Activated CD4-positive, alpha-beta T cell treated with anti-CD3 and anti-CD28 coated beads for 1 hour (primary cell): ENCODE measurements around the gene CHST11.

Experiments used
- DNase-seq: peaks from one replicate; pipeline ENCODE4 v3.0.0-alpha.2; 2020

The CHST11 gene

GRCh38 chr12:104484079-104484478 lies 27.3 kb downstream of the CHST11 start:
- DNase-seq = no peak

- peak; percentile 33 for DNase-seq
Observed at GRCh38 chr12:104485651-104486362, 29.1 kb downstream of the CHST11 start.

GRCh38 chr12:104486363-104486750 lies 29.6 kb downstream of the CHST11 start:
- DNase-seq = no peak

GRCh38 chr12:104486943-104487819 lies 30.4 kb downstream of the CHST11 start:
- DNase-seq = no peak

- no peak for DNase-seq
Observed at GRCh38 chr12:104488374-104488773, 31.6 kb downstream of the CHST11 start.

- DNase-seq = no peak
Observed at GRCh38 chr12:104490186-104490585, 33.4 kb downstream of the CHST11 start.

- DNase-seq = no peak
Observed at GRCh38 chr12:104490850-104491249, 34.1 kb downstream of the CHST11 start.

GRCh38 chr12:104493496-104493895 lies 36.7 kb downstream of the CHST11 start:
- no peak for DNase-seq

GRCh38 chr12:104494137-104494792 lies 37.5 kb downstream of the CHST11 start:
- DNase-seq = peak; percentile 34

- DNase-seq = no peak
Observed at GRCh38 chr12:104494793-104495158, 38.0 kb downstream of the CHST11 start.

GRCh38 chr12:104495786-104496185 lies 39.0 kb downstream of the CHST11 start:
- no peak for DNase-seq

GRCh38 chr12:104496336-104496735 lies 39.6 kb downstream of the CHST11 start:
- no peak for DNase-seq

GRCh38 chr12:104498211-104498801 lies 41.6 kb downstream of the CHST11 start:
- DNase-seq = no peak

- no peak for DNase-seq
Observed at GRCh38 chr12:104499668-104500332, 43.1 kb downstream of the CHST11 start.

- DNase-seq = no peak
Observed at GRCh38 chr12:104501115-104501514, 44.4 kb downstream of the CHST11 start.

GRCh38 chr12:104501660-104502059 lies 44.9 kb downstream of the CHST11 start:
- DNase-seq = no peak

GRCh38 chr12:104502217-104502616 lies 45.5 kb downstream of the CHST11 start:
- no peak for DNase-seq

- DNase-seq = no peak
Observed at GRCh38 chr12:104502638-104503037, 45.9 kb downstream of the CHST11 start.

- DNase-seq = no peak
Observed at GRCh38 chr12:104503191-104503590, 46.4 kb downstream of the CHST11 start.

- DNase-seq = no peak
Observed at GRCh38 chr12:104504146-104504545, 47.4 kb downstream of the CHST11 start.

- DNase-seq = no peak
Observed at GRCh38 chr12:104505095-104505818, 48.5 kb downstream of the CHST11 start.
